LNCaP clone FGC (cell line): ENCODE measurements around the gene STAB2.
A peak's percentile ranks its signal among the peaks of the same experiment; 100 is the strongest.

Experiments used
- DNase-seq: peaks from one replicate; pipeline ENCODE4 v3.0.0-alpha.2; 2011; ENCODE audit warnings: low read depth
- H3K4me3 ChIP-seq: 2 replicates; pipeline ENCODE4 v1.5.1; 2011; ENCODE audit warnings: mild to moderate bottlenecking, low read depth, low read length, control low read depth
- CTCF ChIP-seq: IDR thresholded peaks from 2 replicates; pipeline ENCODE4 v1.5.1; 2012; ENCODE audit warnings: mild to moderate bottlenecking; ENCODE audit not compliant: control insufficient read depth, insufficient read depth; ENCODE audit errors: extremely low read depth

The STAB2 gene

GRCh38 chr12:103547929-103548328 lies 39.1 kb upstream of the STAB2 start:
- peak; percentile 50 for TF ChIP-seq CTCF
- no peak overlapping the region for H3K4me3 ChIP-seq
- DNase-seq = no peak

- peak; percentile 76 for TF ChIP-seq CTCF
- peak; percentile 48 for DNase-seq
- no peak overlapping the region for H3K4me3 ChIP-seq
Observed at GRCh38 chr12:103548622-103549601, 38.2 kb upstream of the STAB2 start.

- no peak for TF ChIP-seq CTCF
- no peak for DNase-seq
- no peak overlapping the region for H3K4me3 ChIP-seq
Observed at GRCh38 chr12:103556890-103557627, 30.0 kb upstream of the STAB2 start.

GRCh38 chr12:103557628-103558010 lies 29.5 kb upstream of the STAB2 start:
- DNase-seq = no peak
- H3K4me3 ChIP-seq = no peak overlapping the region
- no peak for TF ChIP-seq CTCF

- TF ChIP-seq CTCF = no peak
- no peak overlapping the region for H3K4me3 ChIP-seq
- no peak for DNase-seq
Observed at GRCh38 chr12:103558879-103559278, 28.2 kb upstream of the STAB2 start.

- TF ChIP-seq CTCF = no peak
- H3K4me3 ChIP-seq = no peak overlapping the region
- DNase-seq = no peak
Observed at GRCh38 chr12:103560604-103561101, 26.4 kb upstream of the STAB2 start.
